Type B pancreatic cell (in vitro differentiated cells): Measurements from ENCODE around the gene MAP3K1. TPM values are rescaled to one million over a fixed set of nuclear protein-coding genes. Genes with fewer than 3 reads are reported as not detected.

ENCODE experiments used
- DNase-seq: peaks from one replicate; pipeline ENCODE4 v3.0.0; 2021; ENCODE audit warnings: mixed read lengths; ENCODE audit not compliant: unreplicated experiment; ENCODE audit errors: extremely low spot score
- H3K27ac Mint-ChIP-seq: 2 replicates; pipeline ENCODE4 v1.8.0; 2021; ENCODE audit warnings: mild to moderate bottlenecking, mixed read lengths
- H3K27me3 Mint-ChIP-seq: 2 replicates; pipeline ENCODE4 v1.8.0; 2021; ENCODE audit warnings: mixed read lengths
- H3K36me3 Mint-ChIP-seq: 2 replicates; pipeline ENCODE4 v1.8.0; 2021; ENCODE audit warnings: mixed read lengths
- H3K4me1 Mint-ChIP-seq: one replicate; pipeline ENCODE4 v1.8.0; 2021; ENCODE audit warnings: mixed read lengths; ENCODE audit not compliant: unreplicated experiment
- H3K4me3 Mint-ChIP-seq: 2 replicates; pipeline ENCODE4 v1.8.0; 2021; ENCODE audit warnings: mild to moderate bottlenecking, mixed read lengths
- H3K9me3 Mint-ChIP-seq: 2 replicates; pipeline ENCODE4 v1.8.0; 2021; ENCODE audit warnings: mixed read lengths
- total RNA-seq: library from RNA; stranded (reverse); gene quantifications from 2 replicates; pipeline ENCODE4 v1.2.1, GENCODE V29; 2021; ENCODE audit warnings: low replicate concordance
- TF ChIP-seq, protein P1 (sequence below): fragments of 200-600 bp; sonication (generic); conservative IDR thresholded peaks from 2 replicates; pipeline ENCODE4 v1.5.0; 2021; ENCODE audit warnings: antibody characterized with exemption, mild to moderate bottlenecking

The MAP3K1 gene
- total RNA-seq, 1 donor from 2014 or later, result 48.4 TPM

- no peak overlapping the region for H3K27ac Mint-ChIP-seq
- H3K4me3 Mint-ChIP-seq, result no peak overlapping the region
- peaks cover 5% of the 10 kb centered on the region for H3K4me1 Mint-ChIP-seq
- no peaks in the 10 kb centered on the region for H3K9me3 Mint-ChIP-seq
- no peak for DNase-seq
- no peaks in the 10 kb centered on the region for H3K27me3 Mint-ChIP-seq
- peaks cover 35% of the 10 kb centered on the region for H3K36me3 Mint-ChIP-seq
- TF ChIP-seq, protein P1, sequence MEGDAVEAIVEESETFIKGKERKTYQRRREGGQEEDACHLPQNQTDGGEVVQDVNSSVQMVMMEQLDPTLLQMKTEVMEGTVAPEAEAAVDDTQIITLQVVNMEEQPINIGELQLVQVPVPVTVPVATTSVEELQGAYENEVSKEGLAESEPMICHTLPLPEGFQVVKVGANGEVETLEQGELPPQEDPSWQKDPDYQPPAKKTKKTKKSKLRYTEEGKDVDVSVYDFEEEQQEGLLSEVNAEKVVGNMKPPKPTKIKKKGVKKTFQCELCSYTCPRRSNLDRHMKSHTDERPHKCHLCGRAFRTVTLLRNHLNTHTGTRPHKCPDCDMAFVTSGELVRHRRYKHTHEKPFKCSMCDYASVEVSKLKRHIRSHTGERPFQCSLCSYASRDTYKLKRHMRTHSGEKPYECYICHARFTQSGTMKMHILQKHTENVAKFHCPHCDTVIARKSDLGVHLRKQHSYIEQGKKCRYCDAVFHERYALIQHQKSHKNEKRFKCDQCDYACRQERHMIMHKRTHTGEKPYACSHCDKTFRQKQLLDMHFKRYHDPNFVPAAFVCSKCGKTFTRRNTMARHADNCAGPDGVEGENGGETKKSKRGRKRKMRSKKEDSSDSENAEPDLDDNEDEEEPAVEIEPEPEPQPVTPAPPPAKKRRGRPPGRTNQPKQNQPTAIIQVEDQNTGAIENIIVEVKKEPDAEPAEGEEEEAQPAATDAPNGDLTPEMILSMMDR, result no peak
Observed at GRCh38 chr5:56919942-56920662, 104.8 kb downstream of the MAP3K1 start.

DNA sequence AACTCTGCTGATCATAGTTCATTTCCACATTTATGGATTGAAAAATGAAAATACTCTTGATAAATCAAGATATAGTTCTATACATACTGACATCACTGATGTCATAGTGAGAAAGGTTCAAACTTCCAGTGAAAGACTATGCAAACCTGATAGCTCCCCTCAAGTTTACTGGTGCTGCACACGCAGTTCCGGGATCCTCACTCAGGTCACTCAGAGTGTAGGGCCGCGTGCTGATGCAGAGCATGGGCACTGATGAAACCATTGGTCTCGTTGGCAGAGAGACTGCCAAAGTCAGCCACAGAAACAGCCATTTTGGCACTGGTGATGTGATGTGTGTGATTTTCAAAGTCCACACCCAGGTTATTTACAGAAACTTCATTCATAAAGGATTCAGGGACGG lies 107.6 kb downstream of the MAP3K1 start:
- peaks cover 58% of the 10 kb centered on the region for H3K36me3 Mint-ChIP-seq

GRCh38 chr5:56934325-56934724 lies 119.0 kb downstream of the MAP3K1 start:
- H3K27me3 Mint-ChIP-seq, result no peaks in the 10 kb centered on the region
- TF ChIP-seq, protein P1, result no peak
- no peak overlapping the region for H3K4me3 Mint-ChIP-seq
- no peaks in the 10 kb centered on the region for H3K4me1 Mint-ChIP-seq
- DNase-seq, result no peak
- no peak overlapping the region for H3K27ac Mint-ChIP-seq
- H3K36me3 Mint-ChIP-seq, result peaks cover 37% of the 10 kb centered on the region
- no peaks in the 10 kb centered on the region for H3K9me3 Mint-ChIP-seq

More for the DNA sequence above, 107.6 kb downstream of the MAP3K1 start:
- DNase-seq, result no peak
- Mint-ChIP-seq H3K9me3 (no peaks in the 10 kb centered on the region), H3K27ac (no peak overlapping the region), H3K4me1 (peaks cover 5% of the 10 kb centered on the region), H3K27me3 (no peaks in the 10 kb centered on the region), H3K4me3 (no peak overlapping the region)
- TF ChIP-seq, protein P1, result no peak

GRCh38 chr5:56938858-56939257 lies 123.5 kb downstream of the MAP3K1 start:
- H3K4me3 Mint-ChIP-seq, result no peak overlapping the region
- no peak overlapping the region for H3K27ac Mint-ChIP-seq
- no peak for DNase-seq
- no peaks in the 10 kb centered on the region for H3K27me3 Mint-ChIP-seq
- peaks cover 5% of the 10 kb centered on the region for H3K4me1 Mint-ChIP-seq
- H3K36me3 Mint-ChIP-seq, result peaks cover 51% of the 10 kb centered on the region
- TF ChIP-seq, protein P1, result no peak
- no peaks in the 10 kb centered on the region for H3K9me3 Mint-ChIP-seq

DNA sequence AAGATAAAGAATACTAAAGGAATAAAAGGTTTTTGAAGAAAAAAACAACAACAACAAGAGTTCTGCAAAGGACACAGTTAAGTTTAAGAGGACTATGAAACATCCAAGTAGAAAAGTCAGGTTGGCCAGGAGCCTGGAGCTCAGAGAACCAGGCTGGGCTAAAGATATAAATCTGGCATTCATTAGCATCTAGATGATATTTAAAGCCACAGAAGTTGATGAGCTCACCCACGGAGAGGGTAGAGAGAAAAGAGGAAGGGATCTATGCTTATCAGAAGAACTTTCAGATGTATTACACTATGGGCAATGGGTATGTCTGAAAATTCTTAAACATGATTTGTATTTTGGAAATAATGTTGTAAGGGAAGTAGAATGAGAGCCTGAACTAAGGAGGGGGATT lies 126.6 kb downstream of the MAP3K1 start:
- Mint-ChIP-seq H3K4me1 (peaks cover 5% of the 10 kb centered on the region), H3K9me3 (no peaks in the 10 kb centered on the region), H3K4me3 (no peak overlapping the region), H3K36me3 (peaks cover 48% of the 10 kb centered on the region), H3K27ac (no peak overlapping the region), H3K27me3 (no peaks in the 10 kb centered on the region)
- no peak for DNase-seq
- TF ChIP-seq, protein P1, result no peak

Other genes starting within 250 kb of the MAP3K1 start
- gene SETD9, start 94.0 kb downstream of the MAP3K1 start, total RNA-seq, result 14.7 and 15.4 TPM in 2 replicates
- gene MIER3, start 136.6 kb downstream of the MAP3K1 start, total RNA-seq, result 30.1 and 43.1 TPM in 2 replicates